ENCODE data around the gene SDC4.

- TF ChIP-seq CTCF (IDR thresholded peaks at IDR 0.05) (no peak), POLR2A (IDR thresholded peaks at IDR 0.05) (no peak)
These were observed 41.1 kb downstream of the SDC4 start for GRCh38 chr20:45307076-45307640.

Measured in vagina (tissue), 2 donors.